Fibroblast of skin of right biceps (primary cell): ENCODE measurements around the gene CNN1.
"Not testable (repeated sequence)": the region's sequence is repeated elsewhere in the genome, so short reads cannot be mapped to it uniquely, and the experiment has no call there.

Source experiments
- DNase-seq: peaks from one replicate; pipeline ENCODE4 v3.0.0-alpha.2; 2013

Gene CNN1

DNA sequence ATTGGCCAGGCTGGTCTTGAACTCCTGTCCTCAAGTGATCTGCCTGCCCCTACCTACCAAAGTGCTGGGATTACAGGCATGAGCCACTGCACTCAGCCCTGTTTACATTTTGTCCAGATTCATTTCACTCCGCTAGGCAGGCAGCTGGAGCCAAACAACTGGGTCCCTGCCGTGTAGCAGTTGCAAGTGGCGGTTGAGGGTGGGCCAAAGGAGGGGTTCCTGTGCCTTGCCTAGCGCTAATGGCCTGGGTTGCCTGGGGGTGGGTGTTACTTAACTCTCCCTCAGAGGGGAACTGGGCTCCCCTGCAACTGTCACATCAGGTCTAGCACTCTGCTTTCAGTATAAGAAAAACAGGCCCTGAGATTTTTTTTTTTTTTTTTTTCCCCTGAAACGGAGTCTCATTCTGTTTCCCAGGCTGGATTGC is 31.4 kb downstream of the CNN1 start:
- no peak for DNase-seq

DNA sequence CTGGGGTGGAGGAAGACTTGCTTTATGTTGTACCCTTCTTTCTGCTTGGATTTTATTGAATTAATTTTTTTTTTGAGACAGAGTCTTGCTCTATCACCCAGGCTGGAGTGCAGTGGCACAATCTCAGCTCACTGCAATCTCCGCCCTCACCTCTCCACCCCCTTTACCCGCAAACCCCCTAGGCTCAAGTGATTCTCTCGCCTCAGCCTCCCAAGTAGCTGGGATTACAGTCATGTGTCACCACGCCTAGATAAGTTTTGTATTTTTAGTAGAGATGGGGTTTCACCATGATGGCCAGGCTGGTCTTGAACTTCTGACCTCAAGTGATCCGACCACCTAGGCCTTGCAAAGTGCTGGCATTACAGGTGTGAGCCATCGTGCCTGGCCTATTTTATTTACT is 34.7 kb downstream of the CNN1 start:
- DNase-seq: not testable (repeated sequence)

DNA sequence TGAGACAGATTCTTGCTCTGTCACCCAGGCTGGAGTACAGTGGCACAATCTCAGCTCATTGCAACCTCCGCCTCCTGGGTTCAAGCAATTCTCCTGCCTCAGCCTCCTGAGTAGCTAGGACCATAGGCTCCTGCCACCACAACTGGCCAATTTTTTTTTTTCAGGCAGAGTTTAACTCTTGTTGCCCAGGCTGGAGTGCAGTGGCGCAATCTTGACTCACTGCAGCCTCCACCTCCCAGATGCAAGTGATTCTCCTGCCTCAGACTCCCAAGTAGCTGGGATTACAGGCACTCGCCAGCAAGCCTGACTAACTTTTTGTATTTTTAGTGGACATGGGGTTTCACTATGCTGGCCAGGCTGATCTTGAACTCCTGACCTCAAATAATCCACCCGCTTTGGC is 35.1 kb downstream of the CNN1 start:
- DNase-seq: not testable (repeated sequence)

DNA sequence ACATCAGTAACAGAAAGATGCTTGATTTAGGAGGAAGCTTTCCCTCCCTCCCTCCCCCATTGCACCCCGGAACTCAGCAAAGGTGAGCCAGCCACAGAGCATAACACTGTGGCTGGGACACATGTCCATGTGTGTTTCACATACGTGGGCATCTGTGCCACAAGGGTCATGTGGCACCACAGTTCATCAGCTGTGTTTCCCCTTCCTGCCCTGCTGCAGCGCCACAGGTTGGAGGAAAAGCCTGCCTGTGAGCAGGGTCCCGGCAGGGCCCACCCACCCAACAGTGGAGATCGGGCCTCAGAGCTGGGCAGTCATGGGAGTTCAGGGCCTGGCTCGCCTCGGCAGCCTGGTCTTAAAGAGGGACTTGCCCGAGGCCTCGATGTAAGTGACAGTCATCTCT is 36.0 kb downstream of the CNN1 start:
- DNase-seq: no peak

DNA sequence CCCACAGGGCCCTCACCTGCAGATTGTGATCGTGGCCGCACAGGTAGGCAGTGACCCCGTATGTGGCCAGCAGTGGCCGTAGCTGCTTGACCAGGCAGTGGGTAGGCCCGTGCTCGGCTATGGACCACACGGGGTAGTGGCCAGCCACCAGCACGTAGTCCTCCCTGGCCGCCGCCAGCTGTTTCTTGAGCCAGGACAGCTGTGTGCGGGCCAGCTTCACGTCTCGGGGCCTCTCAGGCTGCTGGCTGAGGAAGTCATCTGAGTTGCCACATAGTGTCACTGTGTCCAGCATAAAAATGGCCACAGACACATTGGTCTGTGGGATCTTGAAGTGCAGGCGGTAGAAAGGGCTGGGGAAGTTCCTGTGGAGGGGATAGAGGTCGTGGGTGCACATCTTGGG is 37.6 kb downstream of the CNN1 start:
- DNase-seq: no peak

DNA sequence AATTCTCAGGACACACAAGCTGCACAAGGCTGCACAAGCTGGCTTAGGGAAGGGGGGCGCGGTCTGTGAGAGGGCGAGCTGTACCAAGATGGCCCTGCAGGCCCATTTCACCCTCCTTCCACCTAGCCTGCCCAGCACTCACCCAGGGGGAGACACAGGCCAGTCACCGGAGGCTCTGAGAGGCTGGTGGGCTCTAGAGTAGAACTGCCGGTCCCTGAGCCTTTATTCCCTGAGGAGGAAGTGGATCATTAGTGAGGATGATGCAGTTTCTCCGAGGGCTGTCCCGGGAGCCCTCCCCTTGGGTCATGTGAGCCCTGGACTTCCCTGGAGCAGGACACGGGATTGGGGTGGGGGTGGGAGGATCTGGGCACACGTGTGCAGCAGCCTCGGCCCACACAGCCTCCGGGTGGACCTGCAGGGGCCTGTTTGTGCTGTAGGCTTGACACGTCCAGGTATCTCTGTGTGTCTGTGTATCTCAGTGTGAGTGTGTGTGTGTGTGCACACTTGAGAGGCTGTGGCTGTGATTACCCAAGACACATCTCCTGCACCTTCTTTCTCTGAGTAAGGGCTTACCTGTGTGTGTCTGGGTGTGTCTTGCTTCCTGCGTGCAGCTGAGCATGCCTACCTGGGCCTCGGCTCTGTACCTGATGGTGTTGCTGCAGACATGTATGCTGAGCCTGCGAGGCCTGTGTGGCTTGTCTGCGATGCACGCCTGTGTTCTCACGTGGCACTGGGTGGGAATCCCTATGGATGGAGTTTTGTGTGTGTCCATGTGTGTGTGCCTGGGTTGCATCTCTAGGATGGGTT is 39.0 kb downstream of the CNN1 start, which contains the start of gene ACP5:
ACP5 (minus strand) TSS at position 195 of the 807 bp plus-strand sequence. CDS start 328 bp downstream, outside the sequence.
- peak; percentile 33 for DNase-seq

DNA sequence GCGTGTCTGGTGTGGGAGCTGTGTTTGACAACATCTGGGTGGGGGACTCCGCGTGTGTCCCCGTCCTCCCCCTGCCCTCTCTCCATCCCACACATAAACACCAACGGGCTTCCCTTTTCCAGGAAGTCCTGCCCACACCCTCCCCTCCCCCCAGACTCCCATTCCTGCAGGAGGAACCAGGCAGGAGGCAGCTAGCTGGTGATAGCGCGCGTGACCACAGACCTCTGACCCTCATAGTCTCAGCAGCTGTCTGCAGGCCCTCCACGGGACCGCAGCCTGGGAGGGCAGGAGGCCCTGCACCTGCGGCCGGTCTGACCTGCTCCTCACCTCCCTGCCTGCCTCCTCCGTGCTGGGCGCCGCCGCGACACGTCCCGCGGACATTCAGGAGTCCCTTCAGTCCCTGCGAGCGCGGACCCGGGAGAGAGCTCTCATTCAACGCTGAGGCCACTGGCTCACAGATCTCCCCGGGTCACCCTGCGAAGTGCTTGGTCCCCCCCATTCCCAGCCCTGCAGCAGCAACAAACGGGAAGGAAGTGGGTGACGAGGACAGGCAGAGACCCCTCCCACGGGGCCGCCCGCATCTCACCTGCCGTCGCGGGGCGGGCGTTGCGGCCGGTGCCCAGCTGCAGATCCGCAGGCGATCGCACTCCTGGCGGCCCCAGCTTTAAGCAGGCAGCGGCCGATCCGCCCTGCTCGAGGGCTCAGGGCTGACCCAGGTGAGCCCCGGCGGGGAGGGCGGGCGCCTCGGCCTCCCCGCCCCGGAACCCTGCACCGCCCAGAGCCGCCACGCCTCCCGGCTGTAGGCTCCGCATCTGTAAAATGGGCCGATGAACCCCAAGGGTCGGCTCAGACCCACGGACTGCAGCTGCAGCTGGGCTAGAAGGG is 39.8 kb downstream of the CNN1 start:
- DNase-seq: no peak

DNA sequence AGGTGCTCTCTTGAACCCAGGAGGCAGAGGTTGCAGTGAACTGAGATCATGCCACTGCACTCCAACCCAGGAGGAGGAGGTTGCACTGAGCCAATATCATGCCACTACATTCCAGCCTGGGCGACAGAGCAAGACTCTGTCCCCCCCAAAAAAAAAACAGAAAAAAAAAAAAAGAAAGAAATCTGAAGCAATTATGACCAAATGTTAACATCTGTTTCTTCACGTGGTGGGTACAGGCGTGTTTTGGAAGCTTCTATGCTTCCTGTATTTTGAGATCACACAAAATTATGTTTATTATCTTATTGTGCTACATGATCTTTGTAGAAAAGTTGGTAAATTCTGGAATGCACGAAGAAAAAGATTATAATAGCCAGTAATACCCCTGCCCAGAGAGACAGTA is 41.5 kb downstream of the CNN1 start:
- no peak for DNase-seq

DNA sequence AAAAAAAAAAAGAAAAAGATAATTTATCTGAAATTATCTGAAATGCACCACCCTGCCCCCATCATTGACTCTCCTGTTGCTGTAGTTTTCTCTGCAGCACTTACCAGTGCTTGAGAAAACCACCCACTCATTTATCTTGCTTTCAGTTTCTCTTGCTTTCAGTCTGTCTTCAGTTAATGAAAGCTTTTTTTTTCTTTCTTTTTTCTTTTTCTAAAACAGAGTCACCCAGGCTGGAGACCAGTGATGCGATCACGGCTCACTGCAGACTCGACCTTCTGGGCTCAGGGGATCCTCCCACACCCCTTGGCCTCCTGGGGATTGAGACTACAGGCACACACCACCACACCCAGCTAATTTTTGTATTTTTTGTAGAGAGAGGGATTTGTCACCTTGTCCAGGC is 43.1 kb downstream of the CNN1 start:
- DNase-seq: no peak

DNA sequence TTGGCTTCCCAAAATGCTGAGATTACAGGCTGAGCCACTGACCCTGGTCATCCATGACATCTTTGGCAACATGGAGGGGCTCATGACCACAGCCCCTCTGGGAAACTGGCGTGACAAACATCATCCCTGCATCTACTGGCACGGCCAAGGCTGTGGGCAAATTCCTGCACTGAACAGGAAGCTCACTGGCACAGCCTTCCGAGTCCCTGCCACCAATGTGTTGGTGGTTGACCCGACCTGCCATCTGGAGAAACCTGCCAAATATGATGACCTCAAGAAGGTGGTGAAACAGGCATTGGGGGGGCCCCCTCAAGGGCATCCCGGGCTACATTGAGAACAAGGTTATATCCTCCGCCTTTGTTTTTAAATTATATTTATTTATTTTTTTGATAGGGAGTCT is 47.7 kb downstream of the CNN1 start:
- no peak for DNase-seq

DNA sequence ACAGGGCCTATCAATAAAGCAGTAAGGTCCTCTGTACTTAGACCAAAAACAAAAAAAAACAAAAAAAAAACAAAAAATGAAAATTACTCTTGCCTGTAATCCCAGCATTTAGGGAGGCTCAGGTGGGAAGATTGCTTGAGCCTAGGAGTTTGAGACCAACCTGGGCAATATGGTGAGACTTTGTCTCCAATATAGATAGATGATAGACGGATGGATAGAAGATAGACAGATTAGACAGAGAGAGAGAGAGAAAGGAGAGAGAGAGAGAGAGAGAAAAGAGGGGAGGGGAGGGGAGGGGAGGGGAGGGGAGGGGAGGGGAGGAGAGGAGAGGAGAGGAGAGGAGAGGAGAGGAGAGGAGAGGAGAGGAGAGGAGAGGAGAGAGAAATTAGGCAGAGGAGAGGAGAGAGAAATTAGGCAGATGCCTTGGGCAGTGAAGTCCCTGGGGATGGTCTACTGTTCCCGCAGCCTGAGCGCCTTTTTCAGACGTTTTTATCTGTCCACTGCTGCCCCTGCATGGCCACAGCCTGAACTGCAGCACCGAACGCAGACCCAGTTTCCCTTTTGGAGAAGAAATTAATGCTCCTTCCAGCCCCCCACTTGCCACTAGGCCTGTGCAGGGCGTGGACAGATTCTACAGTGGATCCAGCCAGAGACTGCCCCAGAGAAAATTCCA is 48.8 kb downstream of the CNN1 start:
- peak; percentile 64 for DNase-seq

DNA sequence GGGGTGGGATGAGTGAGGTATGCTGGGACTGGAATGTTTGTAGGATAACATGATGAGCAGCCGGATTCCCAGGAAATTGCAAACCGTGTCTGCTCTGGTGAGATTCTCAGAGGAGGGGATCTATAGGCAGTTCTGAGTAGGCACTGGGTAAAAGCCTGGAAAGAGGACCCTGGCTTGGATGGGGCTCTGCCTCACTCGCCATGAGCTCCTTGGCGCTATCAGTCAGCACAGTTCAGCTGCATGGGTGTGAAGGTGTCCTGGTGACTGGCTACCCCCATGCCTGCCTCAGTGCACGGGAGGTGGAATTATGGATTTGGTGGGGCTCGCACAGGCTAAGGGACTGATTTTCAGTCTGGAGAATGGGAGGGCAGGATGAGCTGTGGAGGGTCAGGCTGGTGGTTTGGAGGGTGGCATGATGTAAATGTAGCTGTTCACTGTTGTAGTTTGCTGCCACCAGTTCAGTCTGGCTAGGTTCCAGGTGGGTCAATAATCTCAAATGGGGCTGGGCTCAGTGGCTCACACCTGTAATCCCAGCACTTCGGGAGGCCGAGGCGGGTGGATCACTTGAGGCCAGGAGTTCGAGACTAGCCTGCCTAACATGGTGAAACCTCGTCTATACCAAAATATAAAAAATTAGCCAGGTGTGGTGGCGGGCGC is 49.5 kb downstream of the CNN1 start:
- DNase-seq: no peak

DNA sequence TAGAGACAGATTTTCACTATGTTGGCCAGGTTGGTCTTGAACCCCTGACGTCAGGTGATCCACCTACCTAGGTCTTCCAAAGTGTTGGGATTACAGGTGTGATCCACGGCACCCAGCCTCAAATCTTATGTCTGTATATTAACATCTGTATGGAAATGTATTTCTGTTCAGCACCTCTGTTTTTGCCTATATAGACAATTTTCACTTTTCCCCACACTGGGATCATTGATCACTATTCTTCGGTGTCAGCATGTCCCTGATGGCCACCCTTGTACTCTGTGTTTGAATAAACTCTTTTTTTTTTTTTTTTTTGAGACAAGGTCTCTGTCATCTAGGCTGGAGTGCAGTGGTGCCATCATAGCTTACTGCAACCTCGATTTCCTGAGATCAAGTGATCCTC is 55.4 kb downstream of the CNN1 start:
- DNase-seq: no peak

DNA sequence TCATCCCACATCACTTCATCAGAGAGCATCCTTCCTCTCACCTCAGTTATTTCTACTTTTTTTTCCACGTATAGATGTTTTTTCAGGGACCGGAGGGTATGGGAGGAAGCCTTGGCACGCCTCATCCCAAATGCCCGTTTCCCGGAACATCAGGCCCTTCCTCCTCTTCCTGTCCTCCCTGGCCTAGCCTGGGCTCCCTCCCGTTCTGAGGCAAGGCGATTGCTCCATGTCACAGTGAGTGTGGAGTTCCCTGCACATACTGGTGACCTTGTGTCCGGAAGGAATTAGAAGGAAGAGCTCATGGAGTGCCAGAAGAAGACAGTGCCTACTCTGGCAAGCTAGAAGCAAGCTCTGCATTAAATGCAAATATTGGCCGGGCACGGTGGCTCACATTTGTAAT is 57.5 kb downstream of the CNN1 start:
- DNase-seq: no peak

DNA sequence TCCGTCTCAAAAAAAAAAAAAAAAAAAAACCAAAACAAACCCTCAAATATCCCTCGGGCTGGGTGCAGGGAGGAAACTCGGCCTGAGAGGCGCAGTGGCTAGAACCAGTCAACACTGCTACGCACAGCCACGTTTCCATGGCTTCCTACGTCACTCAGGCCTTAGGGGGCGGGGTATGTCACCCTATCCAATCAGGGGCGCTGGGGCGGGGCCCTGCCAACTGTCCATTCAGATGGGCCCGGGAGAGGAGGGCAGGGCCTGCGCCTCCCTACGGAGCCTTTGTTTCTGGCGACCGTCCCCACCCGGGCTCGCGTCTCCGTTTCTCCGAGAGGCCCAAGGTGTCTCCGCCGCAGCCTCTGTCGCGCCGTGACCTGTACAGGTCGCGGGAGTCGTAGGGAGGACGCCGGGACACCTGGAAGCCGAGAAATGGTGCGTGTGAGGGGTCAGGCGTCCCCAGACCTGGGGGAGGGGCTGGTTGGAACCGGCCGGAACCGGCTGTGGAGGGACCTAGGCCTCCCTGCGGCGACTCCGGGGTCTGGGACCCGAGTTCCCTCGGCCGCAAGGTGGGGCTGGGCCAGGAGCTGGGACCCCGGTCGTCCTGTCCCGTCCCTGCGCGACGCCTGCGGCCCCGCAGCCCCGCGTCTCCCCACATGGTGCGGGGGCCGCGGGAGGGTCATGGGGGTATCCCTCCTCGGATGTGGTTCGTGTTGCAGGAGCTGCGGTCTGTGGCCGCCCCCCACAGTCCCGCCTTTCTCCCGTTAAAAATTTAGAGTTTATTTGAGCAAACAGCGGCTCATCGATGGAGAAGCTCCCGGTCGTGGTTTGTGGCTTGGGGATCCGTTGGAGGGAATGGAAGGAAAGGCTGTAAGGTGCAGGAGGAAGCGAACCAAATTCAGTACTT is 58.8 kb downstream of the CNN1 start, which contains the start of gene ZNF627:
ZNF627 (plus strand) TSS at position 282 of the 901 bp plus-strand sequence; CDS start at position 427, 145 bp downstream.
- peak; percentile 99 for DNase-seq

DNA sequence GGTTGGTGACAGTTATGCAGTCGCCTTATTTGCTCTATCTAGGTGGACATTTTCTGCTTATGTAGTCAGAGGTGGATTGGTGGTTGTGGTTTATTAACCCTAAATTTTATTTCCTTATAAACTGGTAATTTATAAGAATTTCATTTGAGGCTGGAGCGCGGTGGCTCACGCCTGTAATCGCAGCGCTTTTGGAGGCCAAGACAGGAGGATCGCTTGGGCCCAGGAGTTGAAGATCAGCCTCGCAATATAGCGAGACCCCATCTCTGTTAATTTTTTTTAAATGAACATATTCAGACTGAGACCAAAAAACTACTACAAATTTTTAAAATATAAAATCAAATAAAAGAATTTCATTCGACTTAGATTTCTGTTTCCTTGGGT is 59.4 kb downstream of the CNN1 start:
- no peak for DNase-seq

DNA sequence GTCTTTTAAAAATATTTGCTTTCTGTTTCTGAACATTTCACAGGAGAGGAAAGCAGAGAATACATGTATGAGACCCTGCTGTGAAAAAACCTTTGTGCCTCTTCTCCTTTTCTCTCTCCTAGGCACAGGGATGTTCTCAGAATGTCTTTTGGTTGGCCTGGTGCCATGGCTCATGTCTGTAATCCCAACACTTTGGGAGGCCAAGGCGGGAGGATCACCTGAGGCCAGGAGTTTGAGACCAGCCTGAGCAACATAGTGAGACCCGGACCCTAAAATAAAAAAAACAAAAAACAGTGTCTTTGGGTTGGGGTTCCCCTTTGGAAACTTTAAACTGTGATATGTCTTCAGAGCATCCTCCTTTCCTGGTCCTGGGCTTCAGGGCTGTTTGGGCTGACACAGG is 60.1 kb downstream of the CNN1 start:
- no peak for DNase-seq

DNA sequence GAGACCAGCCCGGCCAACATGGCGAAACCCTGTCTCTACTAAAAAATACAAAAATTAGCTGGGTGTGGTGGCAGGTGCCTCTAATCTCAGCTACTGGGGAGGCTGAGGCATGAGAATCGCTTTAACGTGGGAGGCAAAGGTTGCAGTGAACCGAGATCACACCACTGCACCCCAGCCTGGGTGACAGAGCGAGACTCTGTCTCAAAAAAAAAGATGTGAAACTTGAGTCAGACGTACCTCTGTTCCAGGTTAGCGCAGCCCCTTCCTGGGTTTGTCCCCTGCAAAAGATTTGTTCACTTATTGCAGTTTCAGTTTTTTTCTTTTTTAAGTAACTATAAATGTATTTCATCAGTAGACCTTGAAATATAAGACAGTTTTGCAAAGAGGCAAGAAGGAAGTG is 61.1 kb downstream of the CNN1 start:
- not testable (repeated sequence) for DNase-seq
